ENCODE results near the gene HSP90AB1. TPM values are rescaled to one million over a fixed set of nuclear protein-coding genes. Genes with fewer than 3 reads are reported as not detected.
A peak's percentile ranks its signal among the peaks of the same experiment; 100 is the strongest.

Gene HSP90AB1
- total RNA-seq, 1 experiment from 2014 or later, result 1,986 TPM

DNA sequence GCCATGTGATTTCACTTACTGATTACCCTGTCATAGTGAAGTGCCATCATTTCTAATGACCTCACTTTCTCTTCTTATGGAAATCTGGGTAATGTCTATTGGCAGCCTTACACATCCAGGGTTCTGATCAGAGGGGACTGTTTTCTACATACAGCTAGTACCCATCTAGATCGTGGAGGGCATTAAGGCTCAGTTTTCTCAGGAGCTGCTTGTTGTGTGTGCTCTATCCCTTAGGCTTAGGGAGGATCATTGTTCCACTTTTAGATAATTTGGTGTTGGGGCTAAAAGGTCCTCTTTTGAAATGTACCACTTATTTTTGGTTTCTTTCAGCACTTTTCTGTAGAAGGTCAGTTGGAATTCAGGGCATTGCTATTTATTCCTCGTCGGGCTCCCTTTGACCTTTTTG, 3.8 kb downstream of the HSP90AB1 start:
- Mint-ChIP-seq H3K27me3 (ENCODE audit: low read depth) (peaks cover 3% of the 10 kb centered on the region; the same call in 1 of the 2 replicates), H3K4me3 (peak overlapping the region in 1 of 2 experiments; percentile 99; a peak in 1 of 5 replicates), H3K27ac (peak overlapping the region in 1 of 3 experiments; percentile 50; a peak in 2 of 7 replicates), H3K36me3 (ENCODE audit: insufficient read depth in 1 of 3, low read depth in 3 of 3) (peaks cover 68 to 87% (median 87%) of the 10 kb centered on the region in 3 experiments), H3K9me3 (peaks cover 3 to 4% of the 10 kb centered on the region in 2 experiments; a peak in 3 of 5 replicates), H3K4me1 (peaks cover 45 to 48% of the 10 kb centered on the region in 2 experiments)
- no peak overlapping the region for H3K56ac ChIP-seq (ENCODE audit: insufficient read length, low read depth, low read length)
- H3K14ac ChIP-seq (ENCODE audit: insufficient read depth, low read length), result no peak overlapping the region
- no peak overlapping the region for H2BK5ac ChIP-seq (ENCODE audit: insufficient read length, low read length)
- DNase-seq, result no peak
- H3T11ph ChIP-seq (ENCODE audit: low read length), result no peak overlapping the region
- no peaks in the 10 kb centered on the region for H3K9me3 ChIP-seq (ENCODE audit: control insufficient read depth, low read depth, low read length)
- H4K5ac ChIP-seq (ENCODE audit: insufficient read length, low read depth, low read length), result no peak overlapping the region
- no peak overlapping the region for H3K4ac ChIP-seq (ENCODE audit: low read depth, low read length)
- WGBS (ENCODE audit: extremely low coverage, insufficient read length, low lambda C conversion rate), result no CpG with 5 or more reads among the region's 3 CpGs
- no peaks in the 10 kb centered on the region for H3K79me1 ChIP-seq (ENCODE audit: insufficient read depth, low read depth, low read length, poor library complexity, severe bottlenecking)
- no peak overlapping the region for H3K27ac ChIP-seq (ENCODE audit: insufficient read length, low read depth, low read length)
- H4K91ac ChIP-seq (ENCODE audit: insufficient read length, low read depth, low read length), result no peak overlapping the region
- no peak overlapping the region for H4K8ac ChIP-seq (replicated peaks; ENCODE audit: insufficient read length, low read depth, low read length)
- no peak overlapping the region for H2AK5ac ChIP-seq (ENCODE audit: insufficient read length, low read length)
- no peaks in the 10 kb centered on the region for H4K20me1 ChIP-seq (ENCODE audit: control insufficient read depth, insufficient read depth, insufficient read length)
- H3K27me3 ChIP-seq (ENCODE audit: insufficient read depth, low read length), result no peaks in the 10 kb centered on the region
- TF ChIP-seq CTCF (conservative IDR thresholded peaks at IDR 0.05), result no peak
- H3K4me2 ChIP-seq (ENCODE audit: insufficient read depth, insufficient read length, low read length), result no peak overlapping the region
- H3K79me2 ChIP-seq (ENCODE audit: insufficient read depth, low read length), result peaks cover 27% of the 10 kb centered on the region
- H2BK12ac ChIP-seq (ENCODE audit: insufficient read length, low read depth, low read length), result no peak overlapping the region
- no peak overlapping the region for H3K23ac ChIP-seq (ENCODE audit: insufficient read length, low read depth, low read length)
- peaks cover 9% of the 10 kb centered on the region for H3K23me2 ChIP-seq (ENCODE audit: insufficient read length, low read depth, low read length, poor library complexity, severe bottlenecking)
- no peak overlapping the region for H2BK20ac ChIP-seq (ENCODE audit: low read depth, low read length, poor library complexity, severe bottlenecking)
- no peak overlapping the region for H2BK120ac ChIP-seq (ENCODE audit: low read depth, low read length, poor library complexity, severe bottlenecking)
- peaks cover 5% of the 10 kb centered on the region; the same call in 1 of the 2 replicates for H3K4me1 ChIP-seq (ENCODE audit: insufficient read depth, low read length)
- H3K18ac ChIP-seq (ENCODE audit: insufficient read length, low read depth, low read length), result no peak overlapping the region
- no peak overlapping the region for H2AFZ ChIP-seq (ENCODE audit: low read length)
- H2BK15ac ChIP-seq (ENCODE audit: low read depth, low read length), result no peak overlapping the region
- no peak overlapping the region for H3K9ac ChIP-seq (ENCODE audit: extremely low read depth, insufficient read length, low read length)
